HK-2 (cell line): ENCODE measurements around the gene PEDS1.
"Not testable (repeated sequence)": the region's sequence is repeated elsewhere in the genome, so short reads cannot be mapped to it uniquely, and the experiment has no call there.

ENCODE experiments used
- DNase-seq: peaks from one replicate; pipeline ENCODE4 v3.0.0-alpha.2; 2018; ENCODE audit not compliant: unreplicated experiment

PEDS1 gene

GRCh38 chr20:50113420-50114224, 39.9 kb downstream of the PEDS1 start:
- no peak for DNase-seq

- peak; percentile 95 for DNase-seq
Measured at GRCh38 chr20:50112512-50113419, 40.8 kb downstream of the PEDS1 start, which contains the start of gene UBE2V1. Gene UBE2V1, minus strand, starts transcription at chr20:50113150. Its CDS starts 22 bp downstream, at chr20:50113128.

GRCh38 chr20:50111829-50112495, 41.6 kb downstream of the PEDS1 start:
- no peak for DNase-seq

- no peak for DNase-seq
Measured at GRCh38 chr20:50111120-50111828, 42.2 kb downstream of the PEDS1 start.

- DNase-seq = no peak
Measured at GRCh38 chr20:50110141-50111047, 43.1 kb downstream of the PEDS1 start.

GRCh38 chr20:50108556-50109235, 44.8 kb downstream of the PEDS1 start:
- DNase-seq = no peak

GRCh38 chr20:50107796-50108331, 45.7 kb downstream of the PEDS1 start:
- DNase-seq = no peak

- DNase-seq = no peak
Measured at GRCh38 chr20:50107086-50107660, 46.4 kb downstream of the PEDS1 start.

- not testable (repeated sequence) for DNase-seq
Measured at GRCh38 chr20:50106669-50107068, 46.9 kb downstream of the PEDS1 start.
